Activated naive CD8-positive, alpha-beta T cell treated with anti-CD3 and anti-CD28 coated beads, Interleukin-2, amount 10 ng/mL, durations not matched to agents 7 days and 5 days (primary cell): ENCODE results near the gene HSF5. TPM values are rescaled to one million over a fixed set of nuclear protein-coding genes. Genes with fewer than 3 reads are reported as not detected.
A peak's percentile ranks its signal among the peaks of the same experiment; 100 is the strongest.
"Not testable (repeated sequence)": the region's sequence is repeated elsewhere in the genome, so short reads cannot be mapped to it uniquely, and the experiment has no call there.

Source experiments
- ATAC-seq: fragments of 150-1000 bp; cut with Tn5 transposase; one replicate; pipeline ENCODE4 v1.10.0; 2021; ENCODE audit warnings: low read depth, moderate library complexity
- POLR2A ChIA-PET: fragments of 350-600 bp; sonication (Branson Sonifier 250); formaldehyde crosslinking; loops from one replicate; lab custom pipeline; 2021; ENCODE audit warnings: antibody characterized with exemption; lab: Charles Lee
- DNase-seq: peaks from one replicate; pipeline ENCODE4 v3.0.0; 2021
- H3K27ac Mint-ChIP-seq: one replicate; pipeline ENCODE4 v1.8.0; 2022; ENCODE audit warnings: mild to moderate bottlenecking, mixed read lengths
- H3K27me3 Mint-ChIP-seq: one replicate; pipeline ENCODE4 v1.8.0; 2022; ENCODE audit warnings: mild to moderate bottlenecking, moderate library complexity, mixed read lengths
- H3K36me3 Mint-ChIP-seq: one replicate; pipeline ENCODE4 v1.8.0; 2021; ENCODE audit warnings: mild to moderate bottlenecking, mixed read lengths
- H3K4me1 Mint-ChIP-seq: one replicate; pipeline ENCODE4 v1.8.0; 2021; ENCODE audit warnings: mixed read lengths
- H3K4me3 Mint-ChIP-seq: one replicate; pipeline ENCODE4 v1.8.0; 2022; ENCODE audit warnings: mild to moderate bottlenecking, moderate library complexity, mixed read lengths
- H3K9me3 Mint-ChIP-seq: one replicate; pipeline ENCODE4 v1.8.0; 2021; ENCODE audit warnings: mixed read lengths
- total RNA-seq, 2 experiments: library from RNA; stranded (reverse); gene quantifications; one replicate each; pipeline ENCODE4 v1.2.3, GENCODE V29; 2021

Gene HSF5
- total RNA-seq, 2 experiments from 2014 or later = 0.47 to 0.60 TPM

- Mint-ChIP-seq H3K27me3 (peaks cover 3% of the 10 kb centered on the region), H3K4me1 (peaks cover 44% of the 10 kb centered on the region), H3K27ac (peak overlapping the region; percentile 60), H3K36me3 (peaks cover 22% of the 10 kb centered on the region), H3K4me3 (peak overlapping the region; percentile 89), H3K9me3 (no peaks in the 10 kb centered on the region)
- DNase-seq (no peak), ATAC-seq (no peak)
- POLR2A ChIA-PET = interaction anchor here (0.6 to 3.5 kb wide), 7 partner anchors 10 to 507 kb away, joined by 3 to 32 read pairs (median 3); partner anchors contain the start of genes HSF5 and SRSF1
Observed at GRCh38 chr17:58513267-58513964, 25.2 kb upstream of the HSF5 start.

DNA sequence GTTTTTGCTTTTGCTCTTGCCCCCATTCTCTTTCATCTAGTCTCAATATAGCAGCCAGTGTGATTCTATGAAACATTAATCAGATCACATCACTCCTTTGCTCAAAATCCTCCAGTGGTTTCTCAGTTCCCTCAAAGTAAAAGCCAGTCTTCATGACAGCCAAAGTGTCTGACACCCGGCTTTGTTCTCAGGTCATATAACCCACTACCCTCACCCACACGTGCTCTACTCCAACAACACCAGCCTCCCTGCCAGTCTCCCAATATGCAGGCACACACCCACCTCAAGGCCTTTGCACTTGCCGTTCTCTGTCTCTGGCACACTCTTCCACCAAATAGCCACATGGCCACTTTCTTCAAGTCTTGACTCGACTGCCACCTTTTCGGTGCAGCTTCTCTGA, 21.9 kb upstream of the HSF5 start:
- Mint-ChIP-seq H3K27me3 (no peaks in the 10 kb centered on the region), H3K9me3 (no peaks in the 10 kb centered on the region), H3K4me1 (peaks cover 26% of the 10 kb centered on the region), H3K4me3 (no peak overlapping the region), H3K36me3 (peaks cover 24% of the 10 kb centered on the region), H3K27ac (no peak overlapping the region)
- DNase-seq (no peak), ATAC-seq (no peak)
- POLR2A ChIA-PET = no interaction called here

DNA sequence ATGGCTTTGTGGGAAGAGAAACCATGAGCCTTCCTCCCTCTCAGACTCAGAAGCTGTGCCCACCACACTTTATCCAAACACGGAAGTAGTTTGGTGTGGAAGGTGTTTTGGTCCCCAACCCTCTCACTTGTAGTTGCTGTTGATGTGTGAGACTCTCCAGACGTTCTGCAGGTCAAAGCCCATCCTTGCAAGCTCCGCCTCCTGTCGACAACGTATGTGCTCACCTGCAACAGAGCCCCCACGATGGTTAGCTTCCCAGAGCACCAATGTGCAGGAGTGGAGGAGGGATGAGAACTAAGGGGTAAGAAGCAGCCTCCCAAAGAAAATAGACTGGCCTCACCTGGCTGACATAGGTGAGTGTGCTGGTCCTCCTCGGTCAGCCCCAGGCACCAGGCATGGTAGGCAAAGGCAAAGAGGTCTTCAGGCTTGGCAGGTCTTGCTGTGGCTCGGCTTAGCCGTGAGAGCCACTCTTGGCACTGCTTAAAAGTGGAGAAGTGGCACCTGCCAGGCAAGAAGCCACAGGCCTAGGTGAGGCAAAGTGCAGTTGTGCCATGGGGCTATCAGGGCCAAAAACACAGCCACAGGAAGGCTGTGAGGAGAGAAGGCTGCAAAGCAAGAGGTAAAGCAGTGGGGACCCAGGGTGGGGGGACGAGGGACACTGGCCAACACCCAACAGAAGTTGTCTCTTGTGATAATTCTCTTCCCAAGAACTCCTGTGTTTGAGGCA, 20.3 kb upstream of the HSF5 start:
- Mint-ChIP-seq H3K4me1 (peaks cover 23% of the 10 kb centered on the region), H3K27me3 (no peaks in the 10 kb centered on the region), H3K27ac (no peak overlapping the region), H3K9me3 (no peaks in the 10 kb centered on the region), H3K36me3 (peaks cover 24% of the 10 kb centered on the region), H3K4me3 (no peak overlapping the region)
- POLR2A ChIA-PET = no interaction called here
- DNase-seq (no peak), ATAC-seq (no peak)

- no peak for DNase-seq
- Mint-ChIP-seq H3K27ac (no peak overlapping the region), H3K9me3 (no peaks in the 10 kb centered on the region), H3K27me3 (no peaks in the 10 kb centered on the region), H3K4me3 (no peak overlapping the region), H3K4me1 (peaks cover 14% of the 10 kb centered on the region), H3K36me3 (peaks cover 31% of the 10 kb centered on the region)
- POLR2A ChIA-PET = no interaction called here
- no peak for ATAC-seq
Observed at GRCh38 chr17:58507123-58507634, 19.0 kb upstream of the HSF5 start.

- POLR2A ChIA-PET = no interaction called here
- Mint-ChIP-seq H3K27me3 (no peaks in the 10 kb centered on the region), H3K36me3 (peaks cover 29% of the 10 kb centered on the region), H3K9me3 (no peaks in the 10 kb centered on the region), H3K4me1 (peaks cover 12% of the 10 kb centered on the region), H3K4me3 (no peak overlapping the region), H3K27ac (no peak overlapping the region)
- no peak for ATAC-seq
- DNase-seq = no peak
Observed at GRCh38 chr17:58506354-58507080, 18.3 kb upstream of the HSF5 start.

DNA sequence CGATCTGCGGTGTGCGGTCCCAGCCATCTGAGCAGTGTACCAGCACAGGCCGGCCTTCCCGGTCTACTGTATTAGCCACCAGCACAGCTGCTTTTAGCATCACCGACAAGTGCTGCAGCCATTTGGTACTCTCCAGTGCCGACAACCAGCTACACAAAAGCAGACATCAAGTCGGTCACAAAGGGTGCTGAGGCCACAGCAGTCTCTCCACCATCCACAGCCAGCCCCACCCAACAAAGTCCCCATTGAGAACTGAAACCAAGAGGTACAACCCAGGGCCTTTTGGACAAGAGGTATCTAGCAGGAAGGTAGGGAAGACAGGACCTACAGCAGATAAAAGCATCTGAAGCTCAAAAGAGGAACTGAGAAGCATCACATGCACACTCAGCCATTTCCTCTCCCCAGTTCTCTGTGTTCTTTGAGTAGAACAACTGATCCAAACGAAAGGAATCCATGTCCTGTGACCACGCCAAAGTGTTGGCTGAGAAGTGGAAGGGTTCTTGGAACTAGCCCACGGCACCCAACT, 16.7 kb upstream of the HSF5 start:
- Mint-ChIP-seq H3K9me3 (no peaks in the 10 kb centered on the region), H3K36me3 (peaks cover 15% of the 10 kb centered on the region), H3K4me3 (no peak overlapping the region), H3K27ac (no peak overlapping the region), H3K27me3 (no peaks in the 10 kb centered on the region), H3K4me1 (peaks cover 7% of the 10 kb centered on the region)
- no peak for DNase-seq
- POLR2A ChIA-PET = no interaction called here
- no peak for ATAC-seq

DNA sequence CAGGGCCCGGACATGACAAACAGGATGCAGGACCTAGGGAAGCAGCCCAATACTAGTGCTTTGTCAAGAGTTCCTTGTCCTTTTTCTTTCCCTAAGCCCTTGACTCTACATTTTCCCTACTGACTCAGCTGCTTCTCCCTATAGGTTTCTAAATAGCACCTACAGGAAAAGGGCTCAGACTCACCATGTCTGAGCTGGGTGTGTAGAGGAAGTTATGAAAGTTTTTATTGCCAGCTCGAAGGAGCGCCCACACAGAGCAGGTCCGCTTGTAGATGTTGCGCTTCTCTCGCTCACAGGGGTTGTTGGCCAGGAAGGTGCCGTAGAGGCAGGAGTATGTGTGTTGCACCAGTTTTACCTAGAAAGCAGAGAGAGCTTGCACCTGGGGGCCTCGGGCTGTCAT, 15.7 kb upstream of the HSF5 start:
- POLR2A ChIA-PET = no interaction called here
- Mint-ChIP-seq H3K4me1 (peaks cover 8% of the 10 kb centered on the region), H3K4me3 (no peak overlapping the region), H3K9me3 (no peaks in the 10 kb centered on the region), H3K27me3 (no peaks in the 10 kb centered on the region), H3K27ac (no peak overlapping the region), H3K36me3 (peaks cover 15% of the 10 kb centered on the region)
- DNase-seq = no peak
- no peak for ATAC-seq

DNA sequence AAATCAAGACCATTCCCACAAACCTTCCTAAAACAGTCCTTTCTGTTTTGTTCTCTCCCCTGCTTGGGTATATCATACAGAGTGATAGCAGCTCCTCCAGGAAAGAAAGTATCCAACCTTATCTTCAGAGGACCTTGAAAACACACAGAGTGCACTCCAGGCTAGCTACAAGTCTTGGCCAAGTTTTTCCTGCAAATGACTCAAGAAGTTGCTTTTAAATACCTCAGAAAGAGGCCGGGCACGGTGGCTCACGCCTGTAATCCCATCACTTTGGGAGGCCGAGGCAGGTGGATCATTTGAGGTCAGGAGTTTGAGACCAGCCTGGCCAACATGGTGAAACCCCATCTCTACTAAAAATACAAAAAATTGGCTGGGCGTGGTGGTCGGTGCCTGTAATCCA, 14.9 kb upstream of the HSF5 start:
- ATAC-seq, POLR2A ChIA-PET, H3K4me3 Mint-ChIP-seq, H3K27ac Mint-ChIP-seq, H3K4me1 Mint-ChIP-seq, H3K9me3 Mint-ChIP-seq, DNase-seq, H3K27me3 Mint-ChIP-seq: not testable (repeated sequence)
- peaks cover 21% of the 10 kb centered on the region for H3K36me3 Mint-ChIP-seq

- H3K36me3 Mint-ChIP-seq = peaks cover 25% of the 10 kb centered on the region
- POLR2A ChIA-PET = no interaction called here
- no peak overlapping the region for H3K4me3 Mint-ChIP-seq
- ATAC-seq = no peak
- H3K9me3 Mint-ChIP-seq = no peaks in the 10 kb centered on the region
- DNase-seq = no peak
- peaks cover 10% of the 10 kb centered on the region for H3K4me1 Mint-ChIP-seq
- H3K27me3 Mint-ChIP-seq = no peaks in the 10 kb centered on the region
- no peak overlapping the region for H3K27ac Mint-ChIP-seq
Observed at GRCh38 chr17:58501451-58501850, 13.2 kb upstream of the HSF5 start.

- no peak for ATAC-seq
- POLR2A ChIA-PET = interaction anchor here (0.6 to 1.0 kb wide), 2 partner anchors 13 to 15 kb away, joined by 3 read pairs; no protein-coding TSS in a partner anchor
- H3K4me3 Mint-ChIP-seq = no peak overlapping the region
- H3K27me3 Mint-ChIP-seq = no peaks in the 10 kb centered on the region
- H3K4me1 Mint-ChIP-seq = peaks cover 7% of the 10 kb centered on the region
- no peak overlapping the region for H3K27ac Mint-ChIP-seq
- peaks cover 37% of the 10 kb centered on the region for H3K36me3 Mint-ChIP-seq
- DNase-seq = no peak
- H3K9me3 Mint-ChIP-seq = no peaks in the 10 kb centered on the region
Observed at GRCh38 chr17:58498177-58498828, 10.1 kb upstream of the HSF5 start.

GRCh38 chr17:58493506-58493905, 5.3 kb upstream of the HSF5 start:
- Mint-ChIP-seq H3K9me3 (no peaks in the 10 kb centered on the region), H3K4me3 (no peak overlapping the region), H3K36me3 (peaks cover 53% of the 10 kb centered on the region), H3K27ac (peak overlapping the region; percentile 30), H3K4me1 (peaks cover 5% of the 10 kb centered on the region), H3K27me3 (no peaks in the 10 kb centered on the region)
- no peak for ATAC-seq
- DNase-seq = no peak
- POLR2A ChIA-PET = interaction anchor here (0.6 kb wide), 1 partner anchor 659 kb away, joined by 3 read pairs; no protein-coding TSS in a partner anchor

DNA sequence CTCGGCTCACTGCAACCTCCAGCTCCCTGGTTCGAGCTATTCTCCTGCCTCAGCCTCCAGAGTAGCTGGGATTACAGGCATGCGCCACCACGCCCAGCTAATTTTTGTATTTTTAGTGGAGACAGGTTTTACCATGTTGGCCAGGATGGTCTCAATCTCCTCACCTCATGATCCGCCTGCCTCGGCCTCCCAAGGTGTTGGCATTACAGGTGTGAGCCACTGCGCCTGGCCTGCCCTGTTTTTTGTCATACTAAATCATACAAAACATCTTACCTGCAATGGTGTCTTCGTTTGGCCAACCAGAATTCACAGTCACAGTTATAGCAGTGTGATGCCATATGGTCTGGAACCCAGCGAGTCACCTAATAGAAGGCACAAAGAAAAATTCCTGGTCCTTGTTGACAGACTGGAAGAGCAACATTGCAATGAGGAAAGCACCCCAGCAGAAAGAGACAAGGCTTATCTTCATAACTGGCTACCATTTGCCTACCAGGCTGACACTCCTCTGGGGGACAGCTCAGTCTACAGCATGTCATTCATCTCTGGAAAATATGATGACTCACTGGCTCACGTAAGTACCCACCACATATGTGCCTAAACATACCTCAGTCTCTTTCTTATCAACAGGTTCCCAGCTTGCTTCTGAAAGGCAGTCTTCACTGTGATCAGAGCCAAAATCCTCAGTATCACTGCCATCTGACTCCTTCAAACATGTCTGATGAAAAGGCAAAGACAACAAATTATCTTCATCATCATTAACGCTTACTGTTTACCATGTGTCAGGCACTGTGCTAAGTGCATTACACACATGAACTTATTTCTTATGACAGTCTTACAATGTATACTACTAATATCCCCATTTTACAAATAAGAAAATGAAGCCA, 4.3 kb upstream of the HSF5 start:
- peaks cover 5% of the 10 kb centered on the region for H3K4me1 Mint-ChIP-seq
- no peaks in the 10 kb centered on the region for H3K27me3 Mint-ChIP-seq
- no peak overlapping the region for H3K27ac Mint-ChIP-seq
- DNase-seq (no peak), ATAC-seq (no peak)
- no peaks in the 10 kb centered on the region for H3K9me3 Mint-ChIP-seq
- POLR2A ChIA-PET = no interaction called here
- no peak overlapping the region for H3K4me3 Mint-ChIP-seq
- peaks cover 51% of the 10 kb centered on the region for H3K36me3 Mint-ChIP-seq
